Muscle of leg (tissue), 11 donors: ENCODE results near the gene ROBO2. TPM values are rescaled to one million over a fixed set of nuclear protein-coding genes. Genes with fewer than 3 reads are reported as not detected.

Experiments
- DNase-seq: peaks from one replicate; pipeline ENCODE4 v3.0.0; 2013
- H3K27ac ChIP-seq: one replicate; pipeline ENCODE4 v1.5.1; 2013; ENCODE audit warnings: mild to moderate bottlenecking, low read length, control low read depth
- H3K27me3 ChIP-seq: one replicate; pipeline ENCODE4 v1.6.1; 2013; ENCODE audit warnings: low read length; ENCODE audit not compliant: control insufficient read depth, insufficient read depth
- H3K36me3 ChIP-seq: one replicate; pipeline ENCODE4 v1.6.1; 2013; ENCODE audit warnings: low read length; ENCODE audit not compliant: control insufficient read depth, insufficient read depth
- H3K4me1 ChIP-seq: one replicate; pipeline ENCODE4 v1.6.1; 2013; ENCODE audit warnings: low read length; ENCODE audit not compliant: control insufficient read depth, insufficient read depth
- H3K4me3 ChIP-seq: one replicate; pipeline ENCODE4 v1.5.1; 2013; ENCODE audit warnings: low read length, control low read depth
- H3K9me3 ChIP-seq: replicated peaks from 2 replicates; pipeline ENCODE4 v1.6.1; 2013; ENCODE audit warnings: low read depth, low read length; ENCODE audit not compliant: control insufficient read depth
- WGBS: methylation state at CpG from one replicate; pipeline ENCODE4 v1.1.5; 2013; ENCODE audit warnings: missing lambda C conversion rate; ENCODE audit not compliant: insufficient coverage; 5-methylcytosine and 5-hydroxymethylcytosine counted together
- polyA plus RNA-seq, 8 donors: library from polyadenylated mRNA; unstranded; fragments of 120-200 nt; gene quantifications; one replicate each; pipeline versions ENCODE4 v1.2.1 to v1.2.3, GENCODE V29; 2013; ENCODE audit warnings: inconsistent platforms in 1 of 8, low replicate concordance in 1 of 8; ENCODE audit not compliant: insufficient read length in 8 of 8, insufficient read depth in 1 of 8
- total RNA-seq: library from RNA; stranded (reverse); fragments of 120-200 nt; gene quantifications from one replicate; pipeline ENCODE4 v1.2.4, GENCODE V29; 2013

The ROBO2 gene
- total and polyA plus RNA-seq, 9 donors = 2.8 to 14.6 (median 4.8) TPM

- no peaks in the 10 kb centered on the region for H3K9me3 ChIP-seq
- no CpG with 5 or more reads among the region's 6 CpGs for WGBS
Observed at GRCh38 chr3:77247061-77247460, 207.2 kb downstream of the ROBO2 start.

GRCh38 chr3:77247817-77248216 lies 207.9 kb downstream of the ROBO2 start:
- no peaks in the 10 kb centered on the region for H3K27me3 ChIP-seq
- H3K9me3 ChIP-seq = no peaks in the 10 kb centered on the region
- WGBS = 93% methylated on average over 5 of the region's 7 CpGs
- no peak overlapping the region for H3K4me3 ChIP-seq
- no peak overlapping the region for H3K27ac ChIP-seq
- no peaks in the 10 kb centered on the region for H3K4me1 ChIP-seq
- no peak for DNase-seq
- no peaks in the 10 kb centered on the region for H3K36me3 ChIP-seq

More at GRCh38 chr3:77247061-77247460, 207.2 kb downstream of the ROBO2 start:
- no peaks in the 10 kb centered on the region for H3K27me3 ChIP-seq
- H3K4me1 ChIP-seq = no peaks in the 10 kb centered on the region
- no peaks in the 10 kb centered on the region for H3K36me3 ChIP-seq
- H3K27ac ChIP-seq = no peak overlapping the region
- no peak overlapping the region for H3K4me3 ChIP-seq
- DNase-seq = peak; percentile 69

GRCh38 chr3:77248420-77248819 lies 208.5 kb downstream of the ROBO2 start:
- Histone ChIP-seq H3K36me3 (no peaks in the 10 kb centered on the region), H3K4me3 (no peak overlapping the region), H3K9me3 (no peaks in the 10 kb centered on the region), H3K27me3 (no peaks in the 10 kb centered on the region), H3K27ac (no peak overlapping the region), H3K4me1 (no peaks in the 10 kb centered on the region)
- no peak for DNase-seq
- WGBS = 93% methylated on average over 4 of the region's 17 CpGs

- no peaks in the 10 kb centered on the region for H3K27me3 ChIP-seq
- H3K36me3 ChIP-seq = no peaks in the 10 kb centered on the region
- H3K4me3 ChIP-seq = no peak overlapping the region
- WGBS = 83% methylated on average over 7 of the region's 7 CpGs
- H3K27ac ChIP-seq = no peak overlapping the region
- no peaks in the 10 kb centered on the region for H3K4me1 ChIP-seq
- H3K9me3 ChIP-seq = no peaks in the 10 kb centered on the region
- no peak for DNase-seq
Observed at GRCh38 chr3:77251136-77251535, 211.2 kb downstream of the ROBO2 start.

- peaks cover 2% of the 10 kb centered on the region for H3K4me1 ChIP-seq
- no peaks in the 10 kb centered on the region for H3K27me3 ChIP-seq
- H3K4me3 ChIP-seq = no peak overlapping the region
- peak; percentile 79 for DNase-seq
- H3K27ac ChIP-seq = no peak overlapping the region
- H3K9me3 ChIP-seq = no peaks in the 10 kb centered on the region
- H3K36me3 ChIP-seq = no peaks in the 10 kb centered on the region
- WGBS = no CpG with 5 or more reads among the region's 3 CpGs
Observed at GRCh38 chr3:77254967-77255831, 215.3 kb downstream of the ROBO2 start.

GRCh38 chr3:77256584-77257503 lies 216.9 kb downstream of the ROBO2 start:
- H3K9me3 ChIP-seq = no peaks in the 10 kb centered on the region
- no peak overlapping the region for H3K4me3 ChIP-seq
- H3K36me3 ChIP-seq = no peaks in the 10 kb centered on the region
- no peak overlapping the region for H3K27ac ChIP-seq
- H3K4me1 ChIP-seq = peaks cover 2% of the 10 kb centered on the region
- H3K27me3 ChIP-seq = no peaks in the 10 kb centered on the region
- WGBS = 42% methylated on average over 5 of the region's 9 CpGs
- DNase-seq = no peak

- Histone ChIP-seq H3K9me3 (no peaks in the 10 kb centered on the region), H3K4me3 (no peak overlapping the region), H3K27me3 (no peaks in the 10 kb centered on the region), H3K27ac (no peak overlapping the region), H3K36me3 (no peaks in the 10 kb centered on the region), H3K4me1 (peaks cover 2% of the 10 kb centered on the region)
- DNase-seq = no peak
- WGBS = 49% methylated on average over 2 of the region's 6 CpGs
Observed at GRCh38 chr3:77259694-77260093, 219.8 kb downstream of the ROBO2 start.

GRCh38 chr3:77262361-77262760 lies 222.5 kb downstream of the ROBO2 start:
- Histone ChIP-seq H3K4me1 (no peaks in the 10 kb centered on the region), H3K9me3 (no peaks in the 10 kb centered on the region), H3K36me3 (no peaks in the 10 kb centered on the region), H3K4me3 (no peak overlapping the region), H3K27ac (no peak overlapping the region), H3K27me3 (no peaks in the 10 kb centered on the region)
- DNase-seq = peak; percentile 58
- WGBS = no CpG with 5 or more reads among the region's 2 CpGs

GRCh38 chr3:77267589-77267988 lies 227.7 kb downstream of the ROBO2 start:
- H3K36me3 ChIP-seq = no peaks in the 10 kb centered on the region
- WGBS = 100% methylated on average over 1 of the region's 3 CpGs
- H3K27me3 ChIP-seq = no peaks in the 10 kb centered on the region
- peaks cover 3% of the 10 kb centered on the region for H3K4me1 ChIP-seq
- H3K4me3 ChIP-seq = no peak overlapping the region
- H3K9me3 ChIP-seq = no peaks in the 10 kb centered on the region
- no peak for DNase-seq
- H3K27ac ChIP-seq = no peak overlapping the region

GRCh38 chr3:77271306-77271705 lies 231.4 kb downstream of the ROBO2 start:
- H3K4me3 ChIP-seq = no peak overlapping the region
- DNase-seq = peak; percentile 44
- no peak overlapping the region for H3K27ac ChIP-seq
- no peaks in the 10 kb centered on the region for H3K36me3 ChIP-seq
- no peaks in the 10 kb centered on the region for H3K27me3 ChIP-seq
- H3K9me3 ChIP-seq = no peaks in the 10 kb centered on the region
- peaks cover 3% of the 10 kb centered on the region for H3K4me1 ChIP-seq
- WGBS = no CpG with 5 or more reads among the region's 1 CpG
